WTC11 (cell line): ENCODE data around the gene CTXN3. TPM values are rescaled to one million over a fixed set of nuclear protein-coding genes. Genes with fewer than 3 reads are reported as not detected.

Source experiments
- ATAC-seq: fragments of 200-7000 bp; cut with Tn5 transposase; 2 replicates; pipeline ENCODE4 v1.10.0; 2021; ENCODE audit warnings: mild to moderate bottlenecking, moderate library complexity
- CTCF ChIA-PET: fragments of 300-600 bp; sonication (Branson Sonifier 250); formaldehyde crosslinking; loops from one replicate; lab custom pipeline; 2021; ENCODE audit warnings: antibody characterized with exemption; lab: Charles Lee
- POLR2A ChIA-PET: fragments of 350-600 bp; sonication (Branson Sonifier 250); formaldehyde crosslinking; loops from one replicate; lab custom pipeline; 2021; ENCODE audit warnings: antibody characterized with exemption; lab: Charles Lee
- DNase-seq: peaks from one replicate; pipeline ENCODE4 v3.0.0; 2021; ENCODE audit warnings: low spot score
- H3K27ac Mint-ChIP-seq: 2 replicates; pipeline ENCODE4 v1.8.0; 2021; ENCODE audit warnings: mixed read lengths
- H3K27me3 Mint-ChIP-seq: 2 replicates; pipeline ENCODE4 v1.8.0; 2021; ENCODE audit warnings: low read depth, mild to moderate bottlenecking, moderate library complexity, mixed read lengths
- H3K36me3 Mint-ChIP-seq: 2 replicates; pipeline ENCODE4 v1.8.0; 2021; ENCODE audit warnings: mixed read lengths
- H3K4me1 Mint-ChIP-seq: 2 replicates; pipeline ENCODE4 v1.8.0; 2022; ENCODE audit warnings: mixed read lengths
- H3K4me3 Mint-ChIP-seq: 2 replicates; pipeline ENCODE4 v1.8.0; 2021; ENCODE audit warnings: mild to moderate bottlenecking, moderate library complexity, mixed read lengths
- H3K9me3 Mint-ChIP-seq: 2 replicates; pipeline ENCODE4 v1.8.0; 2021; ENCODE audit warnings: mixed read lengths
- E2F4 ChIP-seq: sonication (generic); formaldehyde crosslinking; IDR thresholded peaks from 2 replicates; pipeline ENCODE4 v1.8.1; 2022; ENCODE audit warnings: low read depth, mild to moderate bottlenecking, moderate library complexity, missing genetic modification reagents, borderline replicate concordance
- FOXK1 ChIP-seq: sonication (generic); formaldehyde crosslinking; IDR thresholded peaks from 2 replicates; pipeline ENCODE4 v1.8.0; 2022; ENCODE audit warnings: mild to moderate bottlenecking, moderate library complexity, missing genetic modification reagents
- FOXP4 ChIP-seq: sonication (generic); formaldehyde crosslinking; IDR thresholded peaks from 2 replicates; pipeline ENCODE4 v1.8.0; 2022; ENCODE audit warnings: mild to moderate bottlenecking, missing genetic modification reagents
- GRHL2 ChIP-seq: fragments of 250-450 bp; sonication (Bioruptor Pico); IDR thresholded peaks from 2 replicates; pipeline ENCODE4 v1.8.0; 2022; ENCODE audit warnings: mild to moderate bottlenecking, moderate library complexity; ENCODE audit not compliant: insufficient replicate concordance, severe bottlenecking
- MAX ChIP-seq: sonication (generic); formaldehyde crosslinking; IDR thresholded peaks from 2 replicates; pipeline ENCODE4 v1.8.0; 2022; ENCODE audit warnings: mild to moderate bottlenecking, missing genetic modification reagents
- NFATC4 ChIP-seq: fragments of 250-450 bp; sonication (Bioruptor Pico); IDR thresholded peaks from 2 replicates; pipeline ENCODE4 v1.9.0; 2021; ENCODE audit warnings: mild to moderate bottlenecking
- NFE2L1 ChIP-seq: sonication (generic); formaldehyde crosslinking; IDR thresholded peaks from 2 replicates; pipeline ENCODE4 v1.8.1; 2023; ENCODE audit warnings: missing genetic modification reagents
- PRDM15 ChIP-seq: sonication (generic); formaldehyde crosslinking; IDR thresholded peaks from 2 replicates; pipeline ENCODE4 v1.8.0; 2022; ENCODE audit warnings: missing genetic modification reagents
- SP1 ChIP-seq: sonication (generic); formaldehyde crosslinking; conservative IDR thresholded peaks from 2 replicates; pipeline ENCODE4 v1.8.1; 2022; ENCODE audit warnings: missing genetic modification reagents
- STAT6 ChIP-seq: sonication (generic); formaldehyde crosslinking; conservative IDR thresholded peaks from 2 replicates; pipeline ENCODE4 v1.8.1; 2023; ENCODE audit warnings: mild to moderate bottlenecking, low read depth, missing genetic modification reagents, moderate library complexity
- TEAD4 ChIP-seq: sonication (generic); formaldehyde crosslinking; IDR thresholded peaks from 2 replicates; pipeline ENCODE4 v1.8.0; 2022; ENCODE audit warnings: mild to moderate bottlenecking, missing genetic modification reagents
- ZNF138 ChIP-seq: sonication (generic); formaldehyde crosslinking; conservative IDR thresholded peaks from 2 replicates; pipeline ENCODE4 v1.8.1; 2022; ENCODE audit warnings: mild to moderate bottlenecking, moderate library complexity, missing genetic modification reagents
- ZNF263 ChIP-seq: sonication (generic); formaldehyde crosslinking; IDR thresholded peaks from 2 replicates; pipeline ENCODE4 v1.8.1; 2022; ENCODE audit warnings: low read depth, mild to moderate bottlenecking, moderate library complexity, missing genetic modification reagents
- ZNF317 ChIP-seq: sonication (generic); formaldehyde crosslinking; IDR thresholded peaks from 2 replicates; pipeline ENCODE4 v1.8.1; 2023; ENCODE audit warnings: low read depth, mild to moderate bottlenecking, moderate library complexity, missing genetic modification reagents, borderline replicate concordance
- ZNF425 ChIP-seq: fragments of 250-450 bp; sonication (Bioruptor Pico); conservative IDR thresholded peaks from 2 replicates; pipeline ENCODE4 v1.9.0; 2021; ENCODE audit warnings: mild to moderate bottlenecking
- total RNA-seq: library from RNA; stranded (reverse); gene quantifications from 3 replicates; pipeline ENCODE4 v1.2.3, GENCODE V29; 2021

The CTXN3 gene
- total RNA-seq, 1 experiment from 2014 or later = not detected

GRCh38 chr5:127612441-127613141 is 36.3 kb upstream of the CTXN3 start (continued):
- no peak for TF ChIP-seq ZNF425 (CRISPR knock-in tag)
- TF ChIP-seq NFATC4 (CRISPR knock-in tag) = no peak
- no peak for TF ChIP-seq SP1

GRCh38 chr5:127615916-127616315 is 33.0 kb upstream of the CTXN3 start:
- ChIA-PET CTCF (no interaction called here), POLR2A (no interaction called here)
- ATAC-seq (no peak), DNase-seq (no peak)
- TF ChIP-seq GRHL2 = no peak
- no peak for TF ChIP-seq ZNF317
- TF ChIP-seq MAX (CRISPR knock-in tag) = no peak
- TF ChIP-seq ZNF263 (CRISPR knock-in tag) = no peak
- no peak for TF ChIP-seq ZNF138 (CRISPR knock-in tag)
- no peak for TF ChIP-seq TEAD4 (CRISPR knock-in tag)
- TF ChIP-seq STAT6 (CRISPR knock-in tag) = no peak
- TF ChIP-seq FOXP4 = no peak
- no peak for TF ChIP-seq E2F4 (CRISPR knock-in tag)
- TF ChIP-seq PRDM15 (CRISPR knock-in tag) = no peak
- TF ChIP-seq FOXK1 (CRISPR knock-in tag) = no peak
- no peak for TF ChIP-seq NFE2L1 (CRISPR knock-in tag)
- Mint-ChIP-seq H3K4me3 (no peak overlapping the region), H3K9me3 (peaks cover 5% of the 10 kb centered on the region), H3K4me1 (no peaks in the 10 kb centered on the region), H3K27me3 (no peaks in the 10 kb centered on the region), H3K27ac (no peak overlapping the region), H3K36me3 (no peaks in the 10 kb centered on the region)
